HUDEP-2 (cell line): Measurements from ENCODE around the gene CRY1.
A peak's percentile ranks its signal among the peaks of the same experiment; 100 is the strongest.
"Not testable (repeated sequence)": the region's sequence is repeated elsewhere in the genome, so short reads cannot be mapped to it uniquely, and the experiment has no call there.

Source experiments
- DNase-seq, 76 experiments: peaks; one replicate each; lab custom pipeline; 2025; ENCODE audit not compliant: unreplicated experiment in 76 of 76; lab: John Stamatoyannopoulos, UW

CRY1 gene

GRCh38 chr12:107108995-107109508 is 15.7 kb upstream of the CRY1 start:
- no peak for DNase-seq

GRCh38 chr12:107108366-107108765 is 15.0 kb upstream of the CRY1 start:
- not testable (repeated sequence) for DNase-seq

GRCh38 chr12:107107381-107107780 is 14.0 kb upstream of the CRY1 start:
- DNase-seq, result no peak

- DNase-seq, result no peak
Observed at GRCh38 chr12:107106241-107107025, 13.1 kb upstream of the CRY1 start.

- DNase-seq, result no peak
Observed at GRCh38 chr12:107105410-107105703, 12.0 kb upstream of the CRY1 start.

GRCh38 chr12:107103516-107103915 is 10.2 kb upstream of the CRY1 start:
- no peak for DNase-seq

- DNase-seq, result no peak
Observed at GRCh38 chr12:107103097-107103496, 9.7 kb upstream of the CRY1 start.

GRCh38 chr12:107102294-107102693 is 8.9 kb upstream of the CRY1 start:
- DNase-seq, result no peak

GRCh38 chr12:107101651-107102050 is 8.3 kb upstream of the CRY1 start:
- DNase-seq, result no peak

- DNase-seq, result no peak
Observed at GRCh38 chr12:107099917-107100316, 6.6 kb upstream of the CRY1 start.

GRCh38 chr12:107096571-107096970 is 3.2 kb upstream of the CRY1 start:
- DNase-seq, result no peak

- DNase-seq, result no peak
Observed at GRCh38 chr12:107094183-107094448, 767 bp upstream of the CRY1 start.

- peak in 40 of 76 experiments; percentile 3 to 76 (median 48) for DNase-seq
Observed at GRCh38 chr12:107092669-107093416, 506 bp downstream of the CRY1 start.

- peak in 50 of 76 experiments; percentile 6 to 79 (median 50) for DNase-seq
Observed at GRCh38 chr12:107091989-107092641, 1.2 kb downstream of the CRY1 start.

- DNase-seq, result no peak
Observed at GRCh38 chr12:107091381-107091780, 2.0 kb downstream of the CRY1 start.

- no peak for DNase-seq
Observed at GRCh38 chr12:107090711-107091110, 2.6 kb downstream of the CRY1 start.

GRCh38 chr12:107088912-107089311 is 4.4 kb downstream of the CRY1 start:
- no peak for DNase-seq

GRCh38 chr12:107086314-107086713 is 7.0 kb downstream of the CRY1 start:
- no peak for DNase-seq

- DNase-seq, result no peak
Observed at GRCh38 chr12:107081778-107082177, 11.6 kb downstream of the CRY1 start.

GRCh38 chr12:107080299-107080698 is 13.1 kb downstream of the CRY1 start:
- no peak for DNase-seq

GRCh38 chr12:107079172-107080011 is 14.0 kb downstream of the CRY1 start:
- peak in 17 of 76 experiments; percentile 3 to 40 (median 13) for DNase-seq
